ENCODE measurements around the gene C17orf50.

C17orf50 gene

GRCh38 chr17:35809855-35810461 lies 49.3 kb downstream of the C17orf50 start:
- DNase-seq (ENCODE audit: low read depth) = peak; percentile 49
- TF ChIP-seq CTCF (IDR thresholded peaks at IDR 0.05; ENCODE audit: insufficient read depth, low read depth, low read length, missing control alignments) = no peak

GRCh38 chr17:35811759-35812158 lies 51.1 kb downstream of the C17orf50 start:
- TF ChIP-seq CTCF (IDR thresholded peaks at IDR 0.05; ENCODE audit: insufficient read depth, low read depth, low read length, missing control alignments) = no peak
- no peak for DNase-seq (ENCODE audit: low read depth)
- no peak overlapping the region for H3K4me3 ChIP-seq (ENCODE audit: low read length)

More at GRCh38 chr17:35809855-35810461, 49.3 kb downstream of the C17orf50 start:
- peak overlapping the region; percentile 97 for H3K4me3 ChIP-seq (ENCODE audit: low read length)

GRCh38 chr17:35812456-35812855 lies 51.8 kb downstream of the C17orf50 start:
- H3K4me3 ChIP-seq (ENCODE audit: low read length) = no peak overlapping the region
- TF ChIP-seq CTCF (IDR thresholded peaks at IDR 0.05; ENCODE audit: insufficient read depth, low read depth, low read length, missing control alignments) = no peak
- no peak for DNase-seq (ENCODE audit: low read depth)
